SJCRH30 (cell line): ENCODE results near the gene MICALL1. TPM values are rescaled to one million over a fixed set of nuclear protein-coding genes. Genes with fewer than 3 reads are reported as not detected.

Source experiments
- DNase-seq, 2 experiments: peaks; one replicate each; pipeline ENCODE4 v3.0.0-alpha.2; 2015 to 2020
- H3K27ac ChIP-seq: fragments of 250-450 bp; sonication (Bioruptor Pico); 2 replicates; pipeline ENCODE4 v1.5.1; 2020; ENCODE audit warnings: mild to moderate bottlenecking, moderate library complexity
- H3K27me3 ChIP-seq: fragments of 250-450 bp; sonication (Bioruptor Pico); 2 replicates; pipeline ENCODE4 v1.5.1; 2020; ENCODE audit warnings: mild to moderate bottlenecking, moderate library complexity
- H3K36me3 ChIP-seq: fragments of 250-450 bp; sonication (Bioruptor Pico); 2 replicates; pipeline ENCODE4 v1.5.1; 2020; ENCODE audit warnings: mild to moderate bottlenecking, moderate library complexity
- H3K4me1 ChIP-seq: fragments of 250-450 bp; sonication (Bioruptor Pico); 2 replicates; pipeline ENCODE4 v1.5.1; 2020; ENCODE audit warnings: mild to moderate bottlenecking, moderate library complexity
- H3K4me3 ChIP-seq: fragments of 250-450 bp; sonication (Bioruptor Pico); 2 replicates; pipeline ENCODE4 v1.5.1; 2020; ENCODE audit warnings: mild to moderate bottlenecking, moderate library complexity
- H3K9me3 ChIP-seq: fragments of 250-450 bp; sonication (Bioruptor Pico); replicated peaks from 2 replicates; pipeline ENCODE4 v1.5.1; 2020; ENCODE audit warnings: mild to moderate bottlenecking, moderate library complexity
- total RNA-seq: library from RNA; depleted of rRNA; stranded (reverse); fragments of >200 nt; shearing (Covaris generic); gene quantifications from 2 replicates; pipeline ENCODE4 v1.2.3, GENCODE V29; 2014; rRNA removed

Gene MICALL1
- total RNA-seq, 1 experiment from 2014 or later, result 18.0 TPM

DNA sequence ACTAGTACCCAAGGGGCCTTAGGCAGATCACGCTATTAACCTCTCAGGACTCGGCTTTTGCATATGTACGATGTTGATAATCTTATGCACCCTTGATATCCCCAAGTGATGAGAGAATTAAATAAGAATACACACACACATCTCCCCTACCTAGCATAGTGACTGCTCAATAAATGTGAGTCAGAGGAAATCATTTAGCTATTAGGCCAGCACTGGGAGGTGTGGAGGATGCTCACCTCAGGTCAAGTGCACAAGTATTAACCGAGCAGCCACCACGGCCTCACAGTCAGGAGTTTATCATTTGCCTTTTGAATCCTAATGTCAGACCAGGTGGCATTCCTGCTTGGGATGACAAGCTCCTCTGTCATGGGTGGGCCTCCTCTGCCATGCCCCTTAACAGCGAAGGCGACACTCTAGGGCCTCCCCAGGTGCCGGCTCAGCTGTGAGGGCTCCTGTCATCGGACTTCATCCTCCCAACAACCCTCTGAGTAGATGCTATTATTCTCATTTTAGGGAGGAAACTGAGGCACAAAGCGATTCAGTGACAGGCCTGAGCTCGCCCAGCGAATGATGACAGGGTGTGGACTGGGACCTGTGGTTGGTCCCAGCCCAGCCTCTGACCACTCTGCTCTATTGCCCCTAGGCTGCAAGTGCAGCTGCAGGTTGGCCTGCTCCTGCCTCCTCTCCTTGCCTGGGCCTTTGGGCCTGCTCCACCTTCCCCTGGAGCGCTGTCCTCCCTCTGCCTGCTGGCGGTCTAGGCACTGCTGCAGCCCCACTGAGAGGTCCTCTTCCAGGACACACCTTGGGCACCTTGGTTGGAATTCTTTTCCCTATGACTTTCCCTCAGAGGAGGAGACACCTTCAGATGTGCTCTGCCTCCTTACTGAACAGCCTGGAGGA lies 83.3 kb downstream of the MICALL1 start:
- Histone ChIP-seq H3K27me3 (no peaks in the 10 kb centered on the region), H3K9me3 (no peaks in the 10 kb centered on the region), H3K4me3 (no peak overlapping the region), H3K27ac (no peak overlapping the region), H3K36me3 (no peaks in the 10 kb centered on the region), H3K4me1 (no peaks in the 10 kb centered on the region)
- DNase-seq, result no peak

DNA sequence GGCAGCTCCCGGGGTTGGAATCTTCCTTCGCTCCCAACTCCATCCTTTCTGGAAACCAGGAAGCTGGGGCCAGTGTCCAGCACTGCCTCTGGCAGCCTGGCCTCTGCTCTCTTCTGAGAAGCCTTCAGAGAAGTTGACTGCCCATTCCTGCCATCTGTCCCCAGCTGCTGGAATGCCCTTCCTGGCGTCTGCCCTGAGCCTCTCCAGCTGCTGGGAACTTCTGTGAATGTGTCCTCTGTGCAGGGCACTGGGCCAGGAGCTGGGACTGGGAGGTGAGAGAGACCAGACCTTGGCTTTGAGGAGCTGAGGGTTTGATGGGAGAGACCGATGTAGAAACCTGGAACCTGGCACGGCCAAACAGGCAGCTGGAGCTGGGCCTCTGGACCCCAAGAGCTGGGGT lies 84.2 kb downstream of the MICALL1 start:
- Histone ChIP-seq H3K27me3 (no peaks in the 10 kb centered on the region), H3K4me3 (no peak overlapping the region), H3K27ac (no peak overlapping the region), H3K36me3 (no peaks in the 10 kb centered on the region), H3K9me3 (no peaks in the 10 kb centered on the region), H3K4me1 (no peaks in the 10 kb centered on the region)
- no peak for DNase-seq

DNA sequence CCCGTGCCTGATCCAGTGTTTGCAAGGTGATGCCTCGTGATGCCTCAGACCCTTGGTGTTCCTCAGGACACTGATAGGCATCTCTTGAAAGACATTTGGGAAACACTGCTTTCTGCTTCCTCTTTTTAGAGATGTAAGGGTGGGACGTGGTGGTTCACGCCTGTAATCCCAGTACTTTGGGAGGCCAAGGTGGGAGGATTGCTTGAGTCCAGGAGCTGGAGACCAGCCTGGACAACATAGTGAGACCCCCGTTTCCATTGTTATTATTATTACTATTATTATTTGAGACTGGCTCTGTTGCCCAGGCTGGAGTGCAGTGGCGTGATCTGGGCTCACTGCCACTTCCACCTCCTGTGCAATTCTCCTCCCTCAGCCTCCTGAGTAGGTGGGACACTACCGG lies 84.8 kb downstream of the MICALL1 start:
- Histone ChIP-seq H3K4me1 (no peaks in the 10 kb centered on the region), H3K9me3 (no peaks in the 10 kb centered on the region), H3K4me3 (no peak overlapping the region), H3K27ac (no peak overlapping the region), H3K36me3 (no peaks in the 10 kb centered on the region), H3K27me3 (no peaks in the 10 kb centered on the region)
- no peak for DNase-seq

- no peaks in the 10 kb centered on the region for H3K4me1 ChIP-seq
- H3K9me3 ChIP-seq, result no peaks in the 10 kb centered on the region
- H3K36me3 ChIP-seq, result no peaks in the 10 kb centered on the region
- no peak overlapping the region for H3K27ac ChIP-seq
- H3K27me3 ChIP-seq, result no peaks in the 10 kb centered on the region
- no peak for DNase-seq
- no peak overlapping the region for H3K4me3 ChIP-seq
These were observed 85.8 kb downstream of the MICALL1 start for GRCh38 chr22:37991731-37992442.

Other genes starting within 250 kb of the MICALL1 start
- 43.3 and 48.3 TPM in 2 replicates for gene PDXP, start 247.6 kb upstream of the MICALL1 start, total RNA-seq
- 671 and 890 TPM in 2 replicates for gene LGALS1, start 230.7 kb upstream of the MICALL1 start, total RNA-seq
- gene NOL12, start 220.0 kb upstream of the MICALL1 start, total RNA-seq, result 26.2 and 28.3 TPM in 2 replicates
- 16.8 and 17.0 TPM in 2 replicates for gene TRIOBP, start 209.2 kb upstream of the MICALL1 start, total RNA-seq
- 14.2 and 15.0 TPM in 2 replicates for gene GCAT, start 98.4 kb upstream of the MICALL1 start, total RNA-seq
- not detected in 2 replicates for gene GALR3, start 82.9 kb upstream of the MICALL1 start, total RNA-seq
- gene ANKRD54, start 62.0 kb upstream of the MICALL1 start, total RNA-seq, result 17.1 and 18.2 TPM in 2 replicates
- gene EIF3L, start 56.9 kb upstream of the MICALL1 start, total RNA-seq, result 647 and 707 TPM in 2 replicates
- not detected in 2 replicates for gene C22orf23, start 47.3 kb downstream of the MICALL1 start, total RNA-seq
- gene POLR2F, start 47.4 kb downstream of the MICALL1 start, total RNA-seq, result 121 and 122 TPM in 2 replicates
- not detected in 2 replicates for gene SOX10, start 78.3 kb downstream of the MICALL1 start, total RNA-seq
- gene PICK1, start 151.1 kb downstream of the MICALL1 start, total RNA-seq, result 0.45 and 1.2 TPM in 2 replicates
- 1.1 and 1.4 TPM in 2 replicates for gene SLC16A8, start 177.9 kb downstream of the MICALL1 start, total RNA-seq
- gene BAIAP2L2, start 204.4 kb downstream of the MICALL1 start, total RNA-seq, result not detected in 2 replicates